GM23248 (cell line): ENCODE measurements around the gene ZSWIM4. TPM values are rescaled to one million over a fixed set of nuclear protein-coding genes. Genes with fewer than 3 reads are reported as not detected.
A peak's percentile ranks its signal among the peaks of the same experiment; 100 is the strongest.

Source experiments
- DNase-seq: peaks from one replicate; pipeline ENCODE4 v3.0.0-alpha.2; 2015
- H2AFZ ChIP-seq: fragments of 200-600 bp; sonication (generic); 2 replicates; pipeline ENCODE4 v1.6.1; 2016; ENCODE audit warnings: antibody characterized with exemption
- H3F3A ChIP-seq: fragments of 200-600 bp; sonication (generic); 2 replicates; pipeline ENCODE4 v1.6.1; 2016; ENCODE audit warnings: mild to moderate bottlenecking, antibody characterized with exemption, mixed run types; ENCODE audit not compliant: insufficient read depth
- H3K27ac ChIP-seq: fragments of 200-600 bp; sonication (generic); 2 replicates; pipeline ENCODE4 v1.5.1; 2016; ENCODE audit warnings: mild to moderate bottlenecking
- H3K27me3 ChIP-seq: fragments of 200-600 bp; sonication (generic); replicated peaks from 2 replicates; pipeline ENCODE4 v1.6.1; 2016; ENCODE audit warnings: mild to moderate bottlenecking; ENCODE audit not compliant: insufficient read depth
- H3K36me3 ChIP-seq: fragments of 200-600 bp; sonication (generic); 2 replicates; pipeline ENCODE4 v1.6.1; 2016; ENCODE audit warnings: low read depth, mild to moderate bottlenecking
- H3K4me1 ChIP-seq: fragments of 200-600 bp; sonication (generic); 2 replicates; pipeline ENCODE4 v1.6.1; 2016; ENCODE audit warnings: mild to moderate bottlenecking; ENCODE audit not compliant: insufficient read depth
- H3K4me2 ChIP-seq: fragments of 200-600 bp; sonication (generic); one replicate; pipeline ENCODE4 v1.6.1; 2016; ENCODE audit warnings: mild to moderate bottlenecking; ENCODE audit not compliant: unreplicated experiment
- H3K4me3 ChIP-seq: fragments of 200-600 bp; sonication (generic); 2 replicates; pipeline ENCODE4 v1.5.1; 2016; ENCODE audit warnings: mild to moderate bottlenecking
- H3K79me2 ChIP-seq: fragments of 200-600 bp; sonication (generic); 2 replicates; pipeline ENCODE4 v1.6.1; 2016; ENCODE audit warnings: mild to moderate bottlenecking; ENCODE audit not compliant: insufficient read depth
- H3K9ac ChIP-seq: fragments of 200-600 bp; sonication (generic); 2 replicates; pipeline ENCODE4 v1.6.1; 2016; ENCODE audit warnings: mild to moderate bottlenecking
- H3K9me2 ChIP-seq: fragments of 200-600 bp; sonication (generic); 2 replicates; pipeline ENCODE4 v1.6.1; 2016; ENCODE audit warnings: mixed run types, mild to moderate bottlenecking, moderate library complexity; ENCODE audit not compliant: insufficient read depth
- H3K9me3 ChIP-seq: fragments of 200-600 bp; sonication (generic); one replicate; pipeline ENCODE4 v1.6.1; 2017; ENCODE audit warnings: low read depth
- H4K20me1 ChIP-seq: fragments of 200-600 bp; sonication (generic); 2 replicates; pipeline ENCODE4 v1.6.0; 2016; ENCODE audit not compliant: insufficient read depth
- EZH2 ChIP-seq: fragments of 200-600 bp; sonication (generic); IDR thresholded peaks from 2 replicates; pipeline ENCODE4 v1.6.1; 2018; ENCODE audit warnings: antibody characterized with exemption, mild to moderate bottlenecking; ENCODE audit not compliant: insufficient read depth, poor library complexity, severe bottlenecking
- EZH2phosphoT487 ChIP-seq: fragments of 200-600 bp; sonication (generic); IDR thresholded peaks from 2 replicates; pipeline ENCODE4 v1.6.1; 2018; ENCODE audit warnings: antibody characterized with exemption, moderate library complexity, mild to moderate bottlenecking, low read depth; ENCODE audit not compliant: insufficient read depth
- WGBS, 2 experiments: methylation state at CpG; one replicate each; pipeline ENCODE4 v1.1.6; 2015 to 2017; ENCODE audit warnings: low lambda C conversion rate in 2 of 2, low coverage in 1 of 2; ENCODE audit errors: missing lambda C conversion rate in 2 of 2; 5-methylcytosine and 5-hydroxymethylcytosine counted together
- in situ Hi-C: fragments of 300-500 bp; cut with MboI; formaldehyde crosslinking; loops from 2 replicates; pipeline ENCODE4 v1.15.0; 2020
- polyA plus RNA-seq: library from polyadenylated mRNA; unstranded; fragments of >200 nt; fragmentation: Nextera tagmentation; extraction: Ambion mirVana; gene quantifications from 2 replicates; pipeline ENCODE4 v1.2.1, GENCODE V29; 2016
- total RNA-seq: library from RNA; depleted of rRNA; stranded (reverse); fragments of >200 nt; shearing (Covaris generic); gene quantifications from 2 replicates; pipeline ENCODE4 v1.2.3, GENCODE V29; 2014

The ZSWIM4 gene
- total and polyA plus RNA-seq, 2 experiments from 2014 or later = 0.81 to 2.9 TPM

DNA sequence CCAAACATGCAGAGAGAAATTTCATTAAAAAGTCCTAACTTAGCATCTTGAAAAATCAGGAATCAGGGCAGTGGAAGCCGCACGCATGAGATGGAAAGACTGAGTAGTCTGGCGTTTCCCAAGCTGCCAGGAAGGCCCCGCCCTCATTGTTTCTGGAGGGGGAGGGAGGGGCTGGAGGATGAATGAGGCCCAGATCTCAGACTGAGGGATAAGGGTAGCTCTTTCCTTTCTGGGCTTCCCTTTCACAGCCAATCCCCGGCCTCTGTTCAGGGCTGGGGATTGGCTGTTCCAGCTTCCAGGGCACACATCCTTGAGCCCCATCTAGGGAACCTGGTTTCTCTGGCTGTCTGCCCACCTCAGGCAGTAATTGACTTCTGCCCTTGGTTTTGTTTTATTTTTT lies 13.7 kb upstream of the ZSWIM4 start:
- Histone ChIP-seq H4K20me1 (no peaks in the 10 kb centered on the region), H2AFZ (peak overlapping the region; percentile 31), H3K9me3 (no peaks in the 10 kb centered on the region), H3K4me2 (peak overlapping the region; percentile 43), H3K4me3 (0 out of 2 replicates have a peak overlapping the region, but pooled peaks have one; percentile 1), H3K9me2 (no peaks in the 10 kb centered on the region), H3K27ac (peak overlapping the region; percentile 86), H3F3A (peaks cover 34% of the 10 kb centered on the region), H3K79me2 (peaks cover 17% of the 10 kb centered on the region), H3K4me1 (peaks cover 24% of the 10 kb centered on the region), H3K36me3 (no peaks in the 10 kb centered on the region), H3K27me3 (no peaks in the 10 kb centered on the region), H3K9ac (peak overlapping the region; percentile 64)
- WGBS, 2 experiments = 1 to 3% methylated on average over 5 of the region's 5 CpGs
- TF ChIP-seq EZH2 (no peak), EZH2phosphoT487 (no peak)
- in situ Hi-C loops = loop anchor here (10.0 kb wide), 1 partner anchor 83 kb away; no protein-coding TSS in a partner anchor
- peak; percentile 96 for DNase-seq

DNA sequence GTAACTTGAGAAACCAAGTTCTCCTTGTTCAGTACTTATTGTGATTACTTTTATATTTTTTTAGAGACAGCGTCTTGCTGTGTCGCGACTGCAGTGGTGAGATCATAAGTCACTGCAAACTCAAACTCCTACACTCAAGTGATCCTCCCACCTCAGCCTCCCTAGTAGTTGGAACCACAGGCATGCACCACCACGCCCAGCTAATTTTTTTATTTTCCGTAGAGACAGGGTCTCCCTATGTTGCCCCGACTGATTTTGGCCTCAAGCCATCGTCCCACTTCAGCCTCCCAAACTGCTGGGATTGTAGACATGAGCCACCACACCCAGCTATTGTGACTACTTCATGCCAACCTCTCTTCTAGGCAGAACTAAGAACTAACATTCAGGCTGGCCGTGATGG lies 12.7 kb upstream of the ZSWIM4 start:
- in situ Hi-C loops = loop anchor here (10.0 kb wide), 1 partner anchor 82 kb away; no protein-coding TSS in a partner anchor

DNA sequence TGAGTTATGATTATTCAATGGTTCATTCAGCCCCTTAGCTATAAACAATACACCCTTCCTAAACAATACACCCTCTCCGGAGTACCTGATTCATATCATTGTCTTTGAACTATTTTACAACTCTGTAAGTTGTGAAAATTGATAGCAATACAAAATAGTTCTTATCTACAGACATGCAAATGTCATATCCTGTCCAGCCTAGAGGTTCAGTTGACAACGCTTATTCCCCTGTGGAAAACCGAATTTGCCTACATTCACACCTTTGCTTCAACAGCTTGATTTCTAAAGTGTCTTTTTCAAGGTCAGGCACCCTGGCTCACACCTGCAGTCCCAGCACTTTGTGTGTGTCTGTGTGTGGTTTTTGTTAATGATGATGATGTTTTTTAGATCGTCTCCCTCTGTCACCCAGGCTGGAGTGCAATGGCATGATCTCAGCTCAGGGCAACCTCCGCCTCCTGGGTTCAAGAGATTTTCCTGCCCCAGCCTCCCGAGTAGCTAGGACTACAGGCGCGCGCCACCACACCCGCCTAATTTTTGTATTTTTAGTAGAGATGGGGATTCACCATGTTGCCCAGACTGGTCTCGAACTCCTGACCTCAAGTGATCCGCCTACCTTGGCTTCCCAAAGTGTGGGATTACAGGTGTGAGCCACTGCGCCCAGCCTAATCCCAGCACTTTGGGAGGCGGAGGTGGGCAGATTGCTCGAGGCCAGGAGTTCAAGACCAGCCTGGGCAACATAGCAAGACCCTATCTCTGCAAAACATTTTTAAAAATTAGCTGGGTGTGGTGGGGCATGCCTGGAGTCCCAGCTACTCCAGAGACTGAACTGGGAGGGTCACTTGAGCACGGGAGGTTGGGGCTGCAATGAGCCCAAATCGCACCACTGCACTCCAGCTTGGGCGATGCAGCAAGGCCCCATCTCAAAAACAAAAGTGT lies 11.4 kb upstream of the ZSWIM4 start:
- H3K4me2 ChIP-seq = no peak overlapping the region
- H3K9me2 ChIP-seq = no peaks in the 10 kb centered on the region
- no peaks in the 10 kb centered on the region for H4K20me1 ChIP-seq
- H3K4me3 ChIP-seq = no peak overlapping the region
- no peak overlapping the region for H3K9ac ChIP-seq
- peaks cover 41% of the 10 kb centered on the region for H3K4me1 ChIP-seq
- H3K36me3 ChIP-seq = no peaks in the 10 kb centered on the region
- H3K27me3 ChIP-seq = no peaks in the 10 kb centered on the region
- no peaks in the 10 kb centered on the region for H3K79me2 ChIP-seq
- TF ChIP-seq EZH2phosphoT487 (no peak), EZH2 (no peak)
- 84 to 86% methylated on average over 18 of the region's 18 CpGs for WGBS, 2 experiments
- peaks cover 41% of the 10 kb centered on the region for H3F3A ChIP-seq
- H2AFZ ChIP-seq = no peak overlapping the region
- H3K27ac ChIP-seq = no peak overlapping the region
- H3K9me3 ChIP-seq = no peaks in the 10 kb centered on the region
- in situ Hi-C loops = loop anchor here (10.0 kb wide), 1 partner anchor 81 kb away; no protein-coding TSS in a partner anchor
- DNase-seq = no peak

More for the DNA sequence above, 12.7 kb upstream of the ZSWIM4 start:
- H2AFZ ChIP-seq = no peak overlapping the region
- TF ChIP-seq EZH2phosphoT487 (no peak), EZH2 (no peak)
- no peaks in the 10 kb centered on the region for H3K9me2 ChIP-seq
- H3K36me3 ChIP-seq = no peaks in the 10 kb centered on the region
- DNase-seq = no peak
- no peak overlapping the region for H3K4me2 ChIP-seq
- H3K4me3 ChIP-seq = no peak overlapping the region
- H3F3A ChIP-seq = peaks cover 34% of the 10 kb centered on the region
- H3K27me3 ChIP-seq = no peaks in the 10 kb centered on the region
- H3K9me3 ChIP-seq = no peaks in the 10 kb centered on the region
- H3K79me2 ChIP-seq = peaks cover 8% of the 10 kb centered on the region
- no peak overlapping the region; the same call in 1 of the 2 replicates for H3K9ac ChIP-seq
- WGBS, 2 experiments = 62% methylated on average over 8 of the region's 8 CpGs
- peak overlapping the region; percentile 86; the same call in 1 of the 2 replicates for H3K27ac ChIP-seq
- no peaks in the 10 kb centered on the region for H4K20me1 ChIP-seq
- peaks cover 29% of the 10 kb centered on the region for H3K4me1 ChIP-seq

DNA sequence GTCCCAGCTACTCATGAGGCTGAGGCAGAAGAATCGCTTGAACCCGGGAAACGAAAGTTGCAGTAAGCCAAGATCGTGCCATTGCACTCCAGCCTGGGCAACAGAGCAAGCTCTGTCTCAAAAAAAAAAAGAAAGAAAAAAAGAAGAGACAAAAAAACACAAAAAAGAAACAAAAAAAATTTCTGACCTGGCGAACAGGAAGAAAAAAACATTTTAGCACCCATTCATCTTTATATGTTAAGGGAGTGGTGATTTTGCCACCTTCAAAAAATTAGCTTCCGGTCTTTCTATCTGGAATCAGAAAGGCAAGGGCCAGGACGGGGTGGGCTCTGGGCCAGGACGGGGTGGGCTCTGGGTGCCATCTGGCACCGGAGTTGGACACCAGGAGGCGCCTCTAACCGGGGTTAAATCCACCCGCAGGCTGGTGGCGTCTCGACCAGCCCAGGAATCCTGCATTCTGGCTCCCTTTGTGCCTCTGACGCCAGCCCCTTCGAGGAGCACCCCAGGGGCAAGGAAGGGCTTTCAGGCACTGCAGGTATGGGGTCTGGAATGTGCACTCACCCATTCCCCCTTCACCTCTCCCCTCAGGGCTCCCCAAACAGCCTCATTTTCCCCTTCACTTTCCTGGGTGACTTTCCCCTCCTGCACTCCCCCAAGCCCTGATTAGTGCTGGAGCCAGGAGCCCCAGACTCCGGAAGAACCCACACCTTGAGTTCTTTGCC lies 10.4 kb upstream of the ZSWIM4 start:
- H2AFZ ChIP-seq = peak overlapping the region; percentile 66
- peak; percentile 88 for DNase-seq

More for the DNA sequence above, 10.4 kb upstream of the ZSWIM4 start:
- in situ Hi-C loops = loop anchor here (10.0 kb wide), 1 partner anchor 80 kb away; no protein-coding TSS in a partner anchor
- Histone ChIP-seq H3K9me2 (no peaks in the 10 kb centered on the region), H3K4me3 (no peak overlapping the region), H3K27ac (0 out of 2 replicates have a peak overlapping the region, but pooled peaks have one; percentile 31), H4K20me1 (no peaks in the 10 kb centered on the region), H3F3A (peaks cover 42% of the 10 kb centered on the region), H3K27me3 (no peaks in the 10 kb centered on the region), H3K4me2 (peak overlapping the region; percentile 25), H3K9ac (peak overlapping the region; percentile 39; the same call in 1 of the 2 replicates), H3K9me3 (no peaks in the 10 kb centered on the region), H3K4me1 (peaks cover 48% of the 10 kb centered on the region), H3K79me2 (no peaks in the 10 kb centered on the region), H3K36me3 (no peaks in the 10 kb centered on the region)
- 38 to 41% methylated on average over 16 of the region's 17 CpGs for WGBS, 2 experiments
- TF ChIP-seq EZH2phosphoT487 (no peak), EZH2 (no peak)
